Stimulated activated CD8-positive, alpha-beta memory T cell treated with anti-CD3 and anti-CD28 coated beads, Interleukin-7, amount 100 ng/mL, for 1 hour (primary cell): ENCODE results near the gene OR1D5.
"Not testable (repeated sequence)": the region's sequence is repeated elsewhere in the genome, so short reads cannot be mapped to it uniquely, and the experiment has no call there.

Experiments
- DNase-seq, 2 donors: peaks; one replicate each; pipeline ENCODE4 v3.0.0-alpha.2; 2020; ENCODE audit warnings: low read depth in 2 of 2

Gene OR1D5

GRCh38 chr17:3063507-3063906, at the start of gene OR1D5:
TSS of gene OR1D5 (minus strand) at chr17:3063607. CDS start at chr17:3063607, 0 bp downstream.
- not testable (repeated sequence) for DNase-seq

GRCh38 chr17:3104322-3104721, 40.9 kb upstream of the OR1D5 start, which contains the start of gene OR1D2:
TSS of gene OR1D2 (minus strand) at chr17:3104422. CDS start at chr17:3092996, 11,426 bp downstream.
- DNase-seq: no peak

- not testable (repeated sequence) for DNase-seq
Observed at GRCh38 chr17:3073850-3074249, 10.4 kb upstream of the OR1D5 start.

GRCh38 chr17:3065192-3065591, 1.8 kb upstream of the OR1D5 start:
- DNase-seq: not testable (repeated sequence)

- DNase-seq: not testable (repeated sequence)
Observed at GRCh38 chr17:3062824-3063377, 506 bp downstream of the OR1D5 start.

DNA sequence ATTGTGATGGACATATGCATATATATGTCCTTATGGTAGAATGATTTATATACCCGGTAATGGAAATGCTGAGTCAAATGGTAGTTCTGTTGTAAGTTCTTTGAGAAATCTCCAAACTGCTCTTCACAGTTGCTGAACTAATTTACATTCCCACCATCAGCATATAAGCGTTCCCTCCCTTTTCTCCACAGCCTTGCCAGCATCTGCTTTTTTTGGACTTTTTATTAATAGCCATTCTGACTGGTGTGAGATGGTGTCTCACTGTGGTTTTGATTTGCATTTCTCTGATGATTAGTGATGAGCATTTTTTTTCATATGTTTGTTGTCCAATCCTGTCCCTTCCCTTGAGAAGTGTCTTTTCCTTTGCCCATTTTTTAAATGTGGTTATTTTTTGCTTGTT, 8.5 kb downstream of the OR1D5 start:
- DNase-seq: not testable (repeated sequence)

DNA sequence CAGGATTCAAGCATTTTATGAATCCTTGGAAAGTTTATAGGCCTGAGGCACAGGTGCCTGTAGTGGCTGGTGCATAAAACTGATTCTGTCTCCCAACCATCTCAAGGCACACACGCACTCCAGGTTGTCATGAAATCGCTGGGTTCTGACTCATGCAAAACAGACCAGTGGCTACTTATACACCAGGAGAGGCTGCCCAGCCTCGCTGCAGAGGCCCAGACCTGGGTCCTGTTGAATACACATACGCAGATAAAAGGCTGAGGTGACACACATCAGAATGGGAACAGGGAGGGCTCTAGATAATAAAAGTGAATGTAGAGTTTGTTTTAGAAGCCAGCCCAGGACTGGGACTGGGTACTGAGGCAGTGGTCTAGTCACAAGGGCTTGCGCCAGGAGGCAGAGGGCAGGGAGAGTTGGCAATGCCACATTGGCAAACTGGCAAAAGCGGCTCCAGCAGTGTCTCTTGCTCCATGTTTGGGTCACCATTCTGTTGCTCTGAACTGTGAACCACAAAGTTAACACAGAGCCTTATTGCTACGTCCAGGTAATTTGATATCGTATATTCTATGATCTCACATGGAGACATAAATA, 13.6 kb downstream of the OR1D5 start:
- DNase-seq: no peak

- peak; percentile 76 to 79 for DNase-seq
Observed at GRCh38 chr17:3048727-3049471, 14.5 kb downstream of the OR1D5 start.

GRCh38 chr17:3046753-3047152, 16.7 kb downstream of the OR1D5 start:
- DNase-seq: no peak

DNA sequence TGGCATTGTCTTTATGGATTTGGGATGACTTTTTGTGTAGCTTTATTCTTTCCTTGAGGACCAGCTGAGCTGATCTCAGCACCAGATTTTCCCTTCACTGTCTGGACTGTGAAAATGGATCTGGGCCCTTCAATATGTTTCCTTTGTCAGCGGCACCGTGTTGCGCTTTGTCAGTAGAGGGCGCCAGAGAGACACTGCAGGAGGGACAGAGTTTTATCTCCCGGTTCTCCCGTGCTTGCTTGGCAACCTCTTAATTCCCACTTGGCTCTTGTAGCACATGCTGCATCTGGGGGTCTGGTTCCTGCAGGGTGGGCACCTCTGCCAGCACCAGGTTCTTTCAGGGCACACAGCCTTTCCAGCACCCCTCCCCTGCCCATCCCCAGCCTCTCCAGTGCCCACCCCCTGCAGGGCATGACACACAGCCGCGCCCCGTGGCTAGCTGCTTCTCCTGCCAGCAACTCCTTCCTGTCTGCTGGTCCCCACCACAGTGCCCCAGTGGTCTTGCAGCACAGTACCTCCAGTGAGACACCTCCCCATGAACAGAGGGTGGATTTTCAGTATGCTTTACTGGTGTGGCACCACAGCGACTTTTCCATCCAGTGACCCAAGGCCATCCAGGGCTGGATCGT, 19.6 kb downstream of the OR1D5 start:
- no peak for DNase-seq

DNA sequence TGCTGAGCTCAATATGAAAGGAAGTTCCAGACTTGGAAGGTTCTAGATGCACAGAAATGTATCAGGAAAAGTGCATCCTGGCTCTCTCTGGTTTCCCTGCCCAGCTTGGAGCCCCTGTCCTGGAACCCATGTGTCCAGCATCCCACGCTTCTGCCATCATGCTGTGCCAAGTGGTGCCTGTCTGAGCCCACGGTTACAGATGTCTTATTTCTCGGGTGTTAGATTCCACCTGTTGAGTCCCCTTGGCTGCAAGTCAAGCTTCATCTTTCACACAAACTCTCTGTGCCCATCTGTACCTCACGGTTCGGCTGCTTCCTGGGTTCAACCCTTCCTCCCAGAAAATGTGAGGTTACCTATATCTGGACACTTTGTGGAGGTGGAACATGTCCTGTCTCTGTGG, 22.5 kb downstream of the OR1D5 start:
- no peak for DNase-seq

DNA sequence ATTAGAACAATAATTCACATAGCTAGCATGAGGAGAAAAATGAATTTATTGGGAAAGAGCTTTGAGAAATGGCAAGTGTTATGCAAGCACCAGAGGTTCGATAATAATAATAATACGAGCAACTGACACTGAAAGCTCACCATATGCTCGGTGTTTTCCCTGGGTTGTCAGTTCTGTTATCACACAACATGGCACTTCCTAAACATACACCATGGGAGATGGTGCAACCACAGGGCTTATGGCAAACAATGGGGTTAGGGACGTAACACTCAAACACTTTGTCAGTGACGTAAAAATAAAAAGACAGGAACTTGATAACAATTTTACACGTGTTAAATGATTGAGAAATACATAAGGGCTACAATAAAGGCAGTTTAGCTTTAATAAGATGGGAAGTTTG, 23.7 kb downstream of the OR1D5 start:
- DNase-seq: no peak

DNA sequence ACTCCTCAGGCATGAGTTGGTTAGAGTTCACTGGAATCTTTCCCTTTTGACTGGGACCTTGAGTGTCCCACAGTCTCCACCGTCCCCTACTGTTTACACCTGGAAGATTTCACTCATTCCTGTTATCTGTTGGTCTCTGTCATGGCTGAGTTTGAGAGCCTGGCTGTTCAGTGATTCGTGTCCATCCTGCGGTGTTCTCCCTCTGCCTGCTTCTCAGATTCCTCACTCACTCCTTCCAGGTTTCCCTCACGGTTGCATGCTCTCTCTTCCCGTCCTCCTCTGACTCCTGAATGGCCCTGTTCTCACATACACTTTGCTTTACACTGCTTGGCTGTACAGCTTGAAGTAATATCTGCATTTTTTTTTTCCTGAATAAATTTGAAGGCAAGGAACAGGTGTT, 24.5 kb downstream of the OR1D5 start:
- no peak for DNase-seq

- DNase-seq: no peak
Observed at GRCh38 chr17:3037259-3037658, 26.1 kb downstream of the OR1D5 start.

- DNase-seq: no peak
Observed at GRCh38 chr17:3036800-3037199, 26.6 kb downstream of the OR1D5 start.

- no peak for DNase-seq
Observed at GRCh38 chr17:3035968-3036280, 27.5 kb downstream of the OR1D5 start.

DNA sequence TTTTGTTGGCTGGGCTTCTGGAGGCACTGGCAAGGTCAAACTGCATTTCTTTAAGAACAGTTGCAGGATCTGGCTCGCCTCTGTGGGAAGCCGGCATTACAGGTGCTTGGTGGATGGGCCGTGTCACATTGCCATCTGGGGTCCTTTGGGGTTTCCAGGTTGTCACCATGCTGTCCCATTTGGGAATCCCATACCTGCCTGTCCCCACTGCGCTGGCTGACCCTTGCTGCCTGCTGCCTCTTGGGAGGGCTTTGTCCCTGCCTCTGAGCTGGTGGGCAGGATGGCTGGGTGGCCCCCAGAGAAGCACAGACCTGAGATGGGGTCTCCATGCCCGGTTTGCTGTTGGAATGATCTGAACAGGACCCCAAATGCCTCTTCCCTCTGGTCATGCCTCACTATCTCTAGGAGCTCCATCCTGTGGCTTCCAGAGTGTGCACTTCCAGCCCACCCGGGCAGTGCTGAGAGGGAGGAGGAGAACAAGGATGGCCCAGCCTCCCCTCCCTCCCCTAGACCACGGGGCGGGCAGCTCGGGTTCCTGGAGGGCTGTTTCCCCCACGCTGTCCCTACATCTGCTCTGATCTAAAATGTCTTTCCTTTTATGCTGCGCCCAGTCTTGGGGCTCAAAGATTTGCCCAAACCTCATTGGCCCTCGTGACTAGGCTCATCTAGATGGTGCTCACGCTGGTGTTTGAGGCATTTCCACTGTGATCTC, 28.0 kb downstream of the OR1D5 start:
- no peak for DNase-seq

- no peak for DNase-seq
Observed at GRCh38 chr17:3034578-3034920, 28.9 kb downstream of the OR1D5 start.

GRCh38 chr17:3033741-3034577, 29.4 kb downstream of the OR1D5 start:
- no peak for DNase-seq

DNA sequence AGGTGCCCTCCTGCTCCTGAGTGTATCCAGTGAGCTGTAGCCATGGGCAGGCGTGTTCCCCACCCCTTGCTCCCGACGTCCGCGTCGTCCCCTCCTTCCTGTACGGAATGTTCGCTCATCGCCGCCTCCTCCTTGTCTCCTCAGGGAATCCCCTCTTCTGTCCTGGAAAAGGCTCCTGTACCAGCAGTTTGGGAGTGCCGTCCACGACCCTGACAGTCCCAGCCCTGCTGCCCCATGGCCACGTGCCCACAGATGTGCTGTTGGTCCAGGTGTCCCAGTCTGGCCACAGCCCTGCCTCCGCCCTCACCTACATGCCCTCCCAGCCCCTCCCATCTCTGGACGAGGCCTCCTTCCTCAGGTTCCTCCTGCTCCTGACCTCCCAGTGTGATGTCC, 30.2 kb downstream of the OR1D5 start:
- no peak for DNase-seq
